HepG2 (cell line): ENCODE results near the gene KLF6. TPM values are rescaled to one million over a fixed set of nuclear protein-coding genes. Genes with fewer than 3 reads are reported as not detected.

Source experiments
- ATF7 ChIP-seq, 2 experiments: fragments of 450-650 bp in 1 of 2; sonication (generic) in 1 of 2; formaldehyde crosslinking in 1 of 2; IDR thresholded peaks; 2 replicates each; pipeline versions ENCODE4 v1.4.0 to v1.6.1; 2016 to 2020; ENCODE audit warnings: antibody characterized with exemption in 1 of 2, mild to moderate bottlenecking in 1 of 2, missing genetic modification reagents in 1 of 2
- CCAR2 ChIP-seq: fragments of 200-400 bp; formaldehyde crosslinking; optimal IDR thresholded peaks from 2 replicates; pipeline ENCODE3; 2018; ENCODE audit warnings: low read depth, mild to moderate bottlenecking, low read length, moderate library complexity
- CREM ChIP-seq, 2 experiments: sonication (generic) in 1 of 2; formaldehyde crosslinking in 1 of 2; IDR thresholded peaks; 2 replicates each; pipeline versions ENCODE4 v1.4.0 to v1.6.1; 2016 to 2020; ENCODE audit warnings: antibody characterized with exemption in 1 of 2, mild to moderate bottlenecking in 1 of 2, missing genetic modification reagents in 1 of 2
- DR1 ChIP-seq: sonication (generic); formaldehyde crosslinking; IDR thresholded peaks from 2 replicates; pipeline ENCODE4 v1.8.0; 2021; ENCODE audit warnings: mild to moderate bottlenecking, missing genetic modification reagents, inconsistent platforms
- EZH2 ChIP-seq: conservative IDR thresholded peaks from 2 replicates; pipeline ENCODE4 v1.6.1; 2012; ENCODE audit warnings: mild to moderate bottlenecking, low read depth, low read length, moderate library complexity
- FOSL1 ChIP-seq: sonication (generic); formaldehyde crosslinking; IDR thresholded peaks from 2 replicates; pipeline ENCODE4 v1.9.0; 2021; ENCODE audit warnings: missing genetic modification reagents, borderline replicate concordance
- GLI4 ChIP-seq: sonication (generic); formaldehyde crosslinking; IDR thresholded peaks from 2 replicates; pipeline ENCODE4 v1.5.1; 2020; ENCODE audit warnings: missing genetic modification reagents, mild to moderate bottlenecking, moderate library complexity, borderline replicate concordance
- GZF1 ChIP-seq: sonication (generic); formaldehyde crosslinking; IDR thresholded peaks from 2 replicates; pipeline ENCODE4 v1.5.1; 2020; ENCODE audit warnings: mild to moderate bottlenecking, missing genetic modification reagents
- HNRNPK ChIP-seq: fragments of 200-400 bp; formaldehyde crosslinking; IDR thresholded peaks from 2 replicates; pipeline ENCODE4 v1.6.1; 2018; ENCODE audit warnings: low read length, low read depth, moderate library complexity, mild to moderate bottlenecking; ENCODE audit not compliant: poor library complexity, severe bottlenecking
- HNRNPL ChIP-seq: fragments of 200-400 bp; formaldehyde crosslinking; IDR thresholded peaks from 2 replicates; pipeline ENCODE4 v1.6.1; 2017; ENCODE audit warnings: mild to moderate bottlenecking, low read depth, low read length
- NFE2L2 ChIP-seq: fragments of 150-350 bp; IDR thresholded peaks from 2 replicates; pipeline ENCODE4 v1.6.1; 2014; ENCODE audit warnings: low read length
- PHF20 ChIP-seq: sonication (generic); formaldehyde crosslinking; IDR thresholded peaks from 2 replicates; pipeline ENCODE4 v1.5.0; 2020; ENCODE audit warnings: mild to moderate bottlenecking, missing genetic modification reagents
- SCMH1 ChIP-seq: sonication (generic); formaldehyde crosslinking; IDR thresholded peaks from 2 replicates; pipeline ENCODE4 v1.9.0; 2021; ENCODE audit warnings: missing genetic modification reagents, mild to moderate bottlenecking, borderline replicate concordance
- TERF1 ChIP-seq: sonication (generic); formaldehyde crosslinking; IDR thresholded peaks from 2 replicates; pipeline ENCODE4 v1.8.0; 2022; ENCODE audit warnings: mild to moderate bottlenecking, missing genetic modification reagents, moderate library complexity
- U2AF1 ChIP-seq: fragments of 200-400 bp; formaldehyde crosslinking; optimal IDR thresholded peaks from 2 replicates; pipeline ENCODE3; 2017; ENCODE audit warnings: mild to moderate bottlenecking, low read depth, low read length
- ZBTB42 ChIP-seq: sonication (generic); formaldehyde crosslinking; IDR thresholded peaks from 2 replicates; pipeline ENCODE4 v1.5.0; 2020; ENCODE audit warnings: mild to moderate bottlenecking, missing genetic modification reagents
- ZNF136 ChIP-seq: sonication (generic); formaldehyde crosslinking; IDR thresholded peaks from 2 replicates; pipeline ENCODE4 v1.8.1; 2022; ENCODE audit warnings: low read depth, mild to moderate bottlenecking, moderate library complexity, missing genetic modification reagents
- ZNF326 ChIP-seq: sonication (generic); formaldehyde crosslinking; IDR thresholded peaks from 2 replicates; pipeline ENCODE4 v1.4.0; 2020; ENCODE audit warnings: missing genetic modification reagents, borderline replicate concordance
- ZNF333 ChIP-seq: sonication (generic); formaldehyde crosslinking; IDR thresholded peaks from 2 replicates; pipeline ENCODE4 v1.4.0; 2020; ENCODE audit warnings: mild to moderate bottlenecking, missing genetic modification reagents, borderline replicate concordance
- ZNF343 ChIP-seq: sonication (generic); formaldehyde crosslinking; IDR thresholded peaks from 2 replicates; pipeline ENCODE4 v1.4.0; 2020; ENCODE audit warnings: mild to moderate bottlenecking, missing genetic modification reagents
- ZNF383 ChIP-seq: sonication (generic); formaldehyde crosslinking; IDR thresholded peaks from 2 replicates; pipeline ENCODE4 v1.4.0; 2020; ENCODE audit warnings: missing genetic modification reagents, mild to moderate bottlenecking, borderline replicate concordance
- ZNF558 ChIP-seq: sonication (generic); formaldehyde crosslinking; IDR thresholded peaks from 2 replicates; pipeline ENCODE4 v1.9.0; 2022; ENCODE audit warnings: mild to moderate bottlenecking, missing genetic modification reagents, borderline replicate concordance
- polyA plus RNA-seq, 8 experiments: library from polyadenylated mRNA; depleted of rRNA in 3 of 8; stranded (reverse) in 7 of 8; unstranded in 1 of 8; fragments of >200 nt; fragmentation: Illumina TruSeq in 4 of 8; extraction: Trizol in 4 of 8; gene quantifications; 2 replicates each; pipeline versions ENCODE4 v1.2.1 to v1.2.3, GENCODE V29; 2011 to 2016; ENCODE audit warnings: low read depth in 4 of 8, missing spikeins in 1 of 8, mixed read lengths in 1 of 8; ENCODE audit not compliant: insufficient read depth in 1 of 8
- total RNA-seq, 5 experiments: library from RNA; depleted of rRNA; stranded (reverse); fragments of >200 nt; fragmentation: Illumina TruSeq; extraction: Trizol; gene quantifications; 2 replicates each; pipeline ENCODE4 v1.2.3, GENCODE V29; 2016; ENCODE audit warnings: low read depth in 1 of 5
- TF ChIP-seq, protein P1 (sequence below): sonication (generic); formaldehyde crosslinking; IDR thresholded peaks from 2 replicates; pipeline ENCODE4 v1.9.0; 2021; ENCODE audit warnings: missing genetic modification reagents, mild to moderate bottlenecking, borderline replicate concordance
- TF ChIP-seq, protein P2 (sequence below): sonication (generic); formaldehyde crosslinking; IDR thresholded peaks from 2 replicates; pipeline ENCODE4 v1.5.1; 2020; ENCODE audit warnings: mild to moderate bottlenecking, missing genetic modification reagents

Gene KLF6
- total and polyA plus RNA-seq, 2 of the 13 experiments (the other 11 are each of a cell fraction or from before 2014, with no cell fraction given) = 27.0 to 71.9 TPM

- TF ChIP-seq SCMH1 (CRISPR knock-in tag) (no peak), ZBTB42 (CRISPR knock-in tag) (no peak), U2AF1 (no peak), HNRNPK (no peak), GLI4 (no peak), EZH2 (no peak), GZF1 (CRISPR knock-in tag) (no peak), ZNF383 (no peak), TERF1 (no peak), ZNF343 (no peak), CCAR2 (no peak), ZNF558 (CRISPR knock-in tag) (no peak), DR1 (CRISPR knock-in tag) (no peak), ATF7 (IDR thresholded peaks at IDR 0.05) (no peak), ATF7 (CRISPR knock-in tag; IDR thresholded peaks at IDR 0.05) (no peak), ZNF333 (CRISPR knock-in tag) (no peak), PHF20 (CRISPR knock-in tag) (no peak), ZNF136 (no peak), NFE2L2 (peak; percentile 44), HNRNPL (no peak), CREM (IDR thresholded peaks at IDR 0.05) (peak; percentile 82), CREM (CRISPR knock-in tag; IDR thresholded peaks at IDR 0.05) (no peak), FOSL1 (CRISPR knock-in tag) (peak; percentile 73; the same call in 1 of the 2 replicates), ZNF326 (CRISPR knock-in tag) (no peak)
- TF ChIP-seq, protein P1, sequence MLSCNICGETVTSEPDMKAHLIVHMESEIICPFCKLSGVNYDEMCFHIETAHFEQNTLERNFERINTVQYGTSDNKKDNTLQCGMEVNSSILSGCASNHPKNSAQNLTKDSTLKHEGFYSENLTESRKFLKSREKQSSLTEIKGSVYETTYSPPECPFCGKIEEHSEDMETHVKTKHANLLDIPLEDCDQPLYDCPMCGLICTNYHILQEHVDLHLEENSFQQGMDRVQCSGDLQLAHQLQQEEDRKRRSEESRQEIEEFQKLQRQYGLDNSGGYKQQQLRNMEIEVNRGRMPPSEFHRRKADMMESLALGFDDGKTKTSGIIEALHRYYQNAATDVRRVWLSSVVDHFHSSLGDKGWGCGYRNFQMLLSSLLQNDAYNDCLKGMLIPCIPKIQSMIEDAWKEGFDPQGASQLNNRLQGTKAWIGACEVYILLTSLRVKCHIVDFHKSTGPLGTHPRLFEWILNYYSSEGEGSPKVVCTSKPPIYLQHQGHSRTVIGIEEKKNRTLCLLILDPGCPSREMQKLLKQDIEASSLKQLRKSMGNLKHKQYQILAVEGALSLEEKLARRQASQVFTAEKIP (CRISPR knock-in tag) = no peak
- TF ChIP-seq, protein P2, sequence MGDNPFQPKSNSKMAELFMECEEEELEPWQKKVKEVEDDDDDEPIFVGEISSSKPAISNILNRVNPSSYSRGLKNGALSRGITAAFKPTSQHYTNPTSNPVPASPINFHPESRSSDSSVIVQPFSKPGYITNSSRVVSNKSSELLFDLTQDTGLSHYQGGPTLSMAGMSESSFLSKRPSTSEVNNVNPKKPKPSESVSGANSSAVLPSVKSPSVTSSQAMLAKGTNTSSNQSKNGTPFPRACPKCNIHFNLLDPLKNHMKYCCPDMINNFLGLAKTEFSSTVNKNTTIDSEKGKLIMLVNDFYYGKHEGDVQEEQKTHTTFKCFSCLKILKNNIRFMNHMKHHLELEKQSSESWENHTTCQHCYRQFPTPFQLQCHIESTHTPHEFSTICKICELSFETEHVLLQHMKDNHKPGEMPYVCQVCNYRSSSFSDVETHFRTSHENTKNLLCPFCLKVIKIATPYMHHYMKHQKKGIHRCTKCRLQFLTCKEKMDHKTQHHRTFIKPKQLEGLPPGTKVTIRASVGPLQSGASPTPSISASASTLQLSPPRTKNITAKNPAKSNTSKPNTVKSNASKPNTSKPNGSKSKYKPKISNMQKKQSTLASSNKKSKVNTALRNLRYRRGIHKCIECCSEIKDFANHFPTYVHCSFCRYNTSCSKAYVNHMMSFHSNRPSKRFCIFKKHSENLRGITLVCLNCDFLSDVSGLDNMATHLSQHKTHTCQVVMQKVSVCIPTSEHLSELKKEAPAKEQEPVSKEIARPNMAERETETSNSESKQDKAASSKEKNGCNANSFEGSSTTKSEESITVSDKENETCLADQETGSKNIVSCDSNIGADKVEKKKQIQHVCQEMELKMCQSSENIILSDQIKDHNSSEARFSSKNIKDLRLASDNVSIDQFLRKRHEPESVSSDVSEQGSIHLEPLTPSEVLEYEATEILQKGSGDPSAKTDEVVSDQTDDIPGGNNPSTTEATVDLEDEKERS (CRISPR knock-in tag) = no peak
These were observed 44.7 kb downstream of the KLF6 start (continued) for GRCh38 chr10:3740157-3740871.
